IMR-90 (cell line): ENCODE data around the gene GNG12.

Experiments
- BHLHE40 ChIP-seq: fragments of 150-350 bp; IDR thresholded peaks from 2 replicates; pipeline ENCODE4 v1.6.1; 2016; ENCODE audit warnings: mild to moderate bottlenecking, low read depth, low read length
- CEBPB ChIP-seq: IDR thresholded peaks from 2 replicates; pipeline ENCODE4 v1.6.1; 2012; ENCODE audit warnings: low read depth, low read length, improper control_type of control experiment
- CHD1 ChIP-seq: IDR thresholded peaks from 2 replicates; pipeline ENCODE4 v1.6.1; 2012; ENCODE audit warnings: low read depth, low read length, improper control_type of control experiment
- MAFK ChIP-seq: IDR thresholded peaks from 2 replicates; pipeline ENCODE4 v1.6.1; 2012; ENCODE audit warnings: low read depth, low read length, improper control_type of control experiment
- MAZ ChIP-seq: IDR thresholded peaks from 2 replicates; pipeline ENCODE4 v1.6.1; 2012; ENCODE audit warnings: low read depth, mild to moderate bottlenecking, low read length, improper control_type of control experiment, moderate library complexity, borderline replicate concordance
- MXI1 ChIP-seq: IDR thresholded peaks from 2 replicates; pipeline ENCODE4 v1.6.1; 2012; ENCODE audit warnings: low read depth, mild to moderate bottlenecking, low read length, moderate library complexity, borderline replicate concordance
- NFE2L2 ChIP-seq: fragments of 150-350 bp; IDR thresholded peaks from 2 replicates; pipeline ENCODE4 v1.6.1; 2016; ENCODE audit warnings: low read depth, mild to moderate bottlenecking, low read length
- POLR2A ChIP-seq: IDR thresholded peaks from 2 replicates; pipeline ENCODE4 v1.6.1; 2012; ENCODE audit warnings: mild to moderate bottlenecking, low read depth, low read length
- RAD21 ChIP-seq: IDR thresholded peaks from 2 replicates; pipeline ENCODE4 v1.6.1; 2012; ENCODE audit warnings: low read length, improper control_type of control experiment
- RCOR1 ChIP-seq: IDR thresholded peaks from 2 replicates; pipeline ENCODE4 v1.6.1; 2012; ENCODE audit warnings: mild to moderate bottlenecking, low read length, improper control_type of control experiment; ENCODE audit not compliant: insufficient replicate concordance
- RFX5 ChIP-seq: IDR thresholded peaks from 2 replicates; pipeline ENCODE4 v1.8.0; 2012; ENCODE audit warnings: low read depth, mild to moderate bottlenecking, low read length, moderate library complexity
- SMC3 ChIP-seq: fragments of 150-350 bp; IDR thresholded peaks from 2 replicates; pipeline ENCODE4 v1.6.1; 2016; ENCODE audit warnings: low read depth, mild to moderate bottlenecking, antibody characterized with exemption, low read length, moderate library complexity
- TF ChIP-seq, protein P1 (sequence below): conservative IDR thresholded peaks from 2 replicates; pipeline ENCODE4 v1.5.1; 2012; ENCODE audit warnings: mild to moderate bottlenecking, low read depth, low read length, improper control_type of control experiment
- TF ChIP-seq, protein P2 (sequence below): fragments of 150-350 bp; IDR thresholded peaks from 2 replicates; pipeline ENCODE4 v1.6.1; 2017; ENCODE audit warnings: mild to moderate bottlenecking, antibody characterized with exemption, low read length, low read depth

DNA sequence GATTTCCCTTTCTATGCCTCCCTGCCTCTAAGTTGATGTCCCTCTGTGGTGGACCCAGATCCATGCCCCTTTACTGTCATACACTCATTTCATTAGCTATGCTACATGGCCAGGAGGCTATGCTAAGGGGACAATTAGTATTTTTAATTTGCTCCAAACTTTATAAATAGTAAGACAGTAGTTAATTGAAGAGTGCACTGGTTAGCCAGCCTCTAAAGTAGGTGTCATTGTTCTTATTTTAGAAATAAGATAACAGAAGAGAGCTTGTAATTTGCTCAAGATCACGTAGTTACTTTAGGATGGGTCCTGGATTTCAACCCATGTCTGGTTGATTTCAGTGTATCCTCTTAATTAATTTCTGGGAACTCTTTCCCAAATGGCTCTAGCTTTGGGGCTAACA, 29.4 kb upstream of the GNG12 start:
- TF ChIP-seq, protein P1, sequence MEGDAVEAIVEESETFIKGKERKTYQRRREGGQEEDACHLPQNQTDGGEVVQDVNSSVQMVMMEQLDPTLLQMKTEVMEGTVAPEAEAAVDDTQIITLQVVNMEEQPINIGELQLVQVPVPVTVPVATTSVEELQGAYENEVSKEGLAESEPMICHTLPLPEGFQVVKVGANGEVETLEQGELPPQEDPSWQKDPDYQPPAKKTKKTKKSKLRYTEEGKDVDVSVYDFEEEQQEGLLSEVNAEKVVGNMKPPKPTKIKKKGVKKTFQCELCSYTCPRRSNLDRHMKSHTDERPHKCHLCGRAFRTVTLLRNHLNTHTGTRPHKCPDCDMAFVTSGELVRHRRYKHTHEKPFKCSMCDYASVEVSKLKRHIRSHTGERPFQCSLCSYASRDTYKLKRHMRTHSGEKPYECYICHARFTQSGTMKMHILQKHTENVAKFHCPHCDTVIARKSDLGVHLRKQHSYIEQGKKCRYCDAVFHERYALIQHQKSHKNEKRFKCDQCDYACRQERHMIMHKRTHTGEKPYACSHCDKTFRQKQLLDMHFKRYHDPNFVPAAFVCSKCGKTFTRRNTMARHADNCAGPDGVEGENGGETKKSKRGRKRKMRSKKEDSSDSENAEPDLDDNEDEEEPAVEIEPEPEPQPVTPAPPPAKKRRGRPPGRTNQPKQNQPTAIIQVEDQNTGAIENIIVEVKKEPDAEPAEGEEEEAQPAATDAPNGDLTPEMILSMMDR: no peak
- TF ChIP-seq, protein P2, sequence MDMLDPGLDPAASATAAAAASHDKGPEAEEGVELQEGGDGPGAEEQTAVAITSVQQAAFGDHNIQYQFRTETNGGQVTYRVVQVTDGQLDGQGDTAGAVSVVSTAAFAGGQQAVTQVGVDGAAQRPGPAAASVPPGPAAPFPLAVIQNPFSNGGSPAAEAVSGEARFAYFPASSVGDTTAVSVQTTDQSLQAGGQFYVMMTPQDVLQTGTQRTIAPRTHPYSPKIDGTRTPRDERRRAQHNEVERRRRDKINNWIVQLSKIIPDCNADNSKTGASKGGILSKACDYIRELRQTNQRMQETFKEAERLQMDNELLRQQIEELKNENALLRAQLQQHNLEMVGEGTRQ: no peak
- TF ChIP-seq MXI1 (no peak), MAFK (no peak), CHD1 (no peak), SMC3 (no peak), RCOR1 (no peak), POLR2A (no peak), CEBPB (no peak), RFX5 (no peak), RAD21 (no peak), NFE2L2 (no peak), BHLHE40 (no peak), MAZ (no peak)
